ENCODE measurements around the gene KRTAP10-12. TPM values are rescaled to one million over a fixed set of nuclear protein-coding genes. Genes with fewer than 3 reads are reported as not detected.

The KRTAP10-12 gene
- total and polyA plus RNA-seq, 2 of the 13 experiments (the other 11 are each of a cell fraction or from before 2014, with no cell fraction given): not detected

DNA sequence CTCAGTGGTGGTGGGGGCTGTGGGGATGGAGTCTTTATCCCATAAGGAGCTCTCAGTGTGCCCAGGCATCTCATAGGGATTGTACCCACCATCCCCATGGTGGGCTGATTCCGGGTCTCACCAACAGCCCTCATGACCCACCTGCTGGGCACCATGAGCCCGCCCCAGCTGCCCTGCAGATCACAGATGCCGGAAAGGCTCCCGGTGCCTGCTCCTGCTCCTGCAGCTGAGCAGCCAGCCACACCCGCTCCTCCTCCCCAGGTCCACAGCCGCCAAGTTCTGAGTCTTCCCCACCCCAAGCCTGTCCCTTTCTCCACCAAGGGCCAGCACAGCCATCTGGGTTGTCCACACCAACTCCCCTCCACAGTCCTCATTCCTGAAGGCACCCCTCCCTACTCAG is 29.9 kb downstream of the KRTAP10-12 start:
- TF ChIP-seq ZNF230 (CRISPR knock-in tag; IDR thresholded peaks at IDR 0.05): no peak
- TF ChIP-seq RFX1 (IDR thresholded peaks at IDR 0.05): no peak
- TF ChIP-seq RBM39 (IDR thresholded peaks at IDR 0.05; ENCODE audit: low read depth, low read length, poor library complexity, severe bottlenecking): no peak
- no peak for TF ChIP-seq PCBP1 (IDR thresholded peaks at IDR 0.05; ENCODE audit: borderline replicate concordance, low read depth, low read length)
- TF ChIP-seq, protein P1, sequence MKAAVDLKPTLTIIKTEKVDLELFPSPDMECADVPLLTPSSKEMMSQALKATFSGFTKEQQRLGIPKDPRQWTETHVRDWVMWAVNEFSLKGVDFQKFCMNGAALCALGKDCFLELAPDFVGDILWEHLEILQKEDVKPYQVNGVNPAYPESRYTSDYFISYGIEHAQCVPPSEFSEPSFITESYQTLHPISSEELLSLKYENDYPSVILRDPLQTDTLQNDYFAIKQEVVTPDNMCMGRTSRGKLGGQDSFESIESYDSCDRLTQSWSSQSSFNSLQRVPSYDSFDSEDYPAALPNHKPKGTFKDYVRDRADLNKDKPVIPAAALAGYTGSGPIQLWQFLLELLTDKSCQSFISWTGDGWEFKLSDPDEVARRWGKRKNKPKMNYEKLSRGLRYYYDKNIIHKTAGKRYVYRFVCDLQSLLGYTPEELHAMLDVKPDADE (CRISPR knock-in tag; IDR thresholded peaks at IDR 0.05): no peak
- no peak for TF ChIP-seq MAFG (CRISPR knock-in tag; IDR thresholded peaks at IDR 0.05)
- TF ChIP-seq ZNF350 (CRISPR knock-in tag; IDR thresholded peaks at IDR 0.05; ENCODE audit: borderline replicate concordance, low read depth): no peak
- DNase-seq (ENCODE audit: low spot score): no peak
- FAIRE-seq: no peak
- Histone ChIP-seq H3K9ac (ENCODE audit: insufficient read depth, low read depth, low read length) (no peak overlapping the region), H3K36me3 (replicated peaks in 1 of 2; ENCODE audit: control insufficient read depth in 1 of 2, insufficient read depth in 2 of 2, low read length in 2 of 2) (no peaks in the 10 kb centered on the region), H4K20me1 (ENCODE audit: insufficient read depth, low read length) (no peaks in the 10 kb centered on the region), H3K9me3 (ENCODE audit: low read length) (no peaks in the 10 kb centered on the region), H3K27ac (ENCODE audit: extremely low read length, insufficient read depth, low read length) (no peak overlapping the region), H2AFZ (ENCODE audit: low read length) (no peak overlapping the region), H3K4me1 (ENCODE audit: insufficient read depth, low read length) (peaks cover 19% of the 10 kb centered on the region), H3K4me2 (ENCODE audit: low read depth, low read length) (no peak overlapping the region), H3K4me3 (replicated peaks in 1 of 3; ENCODE audit: insufficient read depth in 1 of 3, low read depth in 2 of 3, low read length in 3 of 3) (no peak overlapping the region), H3K27me3 (ENCODE audit: control insufficient read depth in 1 of 2, insufficient read depth in 2 of 2, low read length in 2 of 2) (peaks cover 0 to 37% of the 10 kb centered on the region in 2 experiments; a peak in 3 of 5 replicates), H3K79me2 (ENCODE audit: insufficient read depth, low read length) (no peaks in the 10 kb centered on the region)
- no peak for ATAC-seq
- in situ Hi-C loops (cut with HindIII; ENCODE audit: extremely low pct_ligation_motif_present, low pct_unique_long_range_greater_than_20kb) (no loop called here), intact Hi-C loops (cut with micrococcal nuclease; ENCODE audit: unreplicated experiment) (no loop called here)
- BruUV-seq (replicated peaks): no TSS peak
- 0% methylated on average over 1 of the region's 6 CpGs for WGBS (ENCODE audit: low lambda C conversion rate)
- ChIA-PET CTCF (ENCODE audit: low intra/inter-chr PET ratio, low total read pairs) (no interaction called here), POLR2A (no interaction called here)

DNA sequence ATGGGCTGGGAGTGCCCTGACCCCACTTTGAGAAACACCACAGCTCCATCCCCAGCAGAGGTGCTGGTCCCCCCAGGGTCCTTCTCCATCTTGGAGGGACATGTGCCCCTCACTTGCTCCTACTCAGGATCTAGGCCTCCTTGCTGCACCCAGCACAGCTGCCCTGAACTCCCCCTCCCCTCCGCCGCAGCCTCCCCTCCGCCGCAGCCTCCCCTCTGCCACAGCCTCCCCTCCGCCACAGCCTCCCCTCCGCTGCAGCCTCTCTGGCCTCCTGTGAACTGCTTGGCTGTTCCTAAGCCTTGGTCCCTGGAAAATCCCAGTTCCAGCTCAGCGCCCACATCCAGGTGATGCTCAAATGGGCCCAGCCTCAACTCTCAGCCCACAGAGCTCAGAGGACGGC is 30.3 kb downstream of the KRTAP10-12 start:
- no peaks in the 10 kb centered on the region for H4K20me1 ChIP-seq (ENCODE audit: insufficient read depth, low read length)
- no TSS peak for BruUV-seq (replicated peaks)
- no peak overlapping the region for H3K9ac ChIP-seq (ENCODE audit: insufficient read depth, low read depth, low read length)
- in situ Hi-C loops (cut with HindIII; ENCODE audit: extremely low pct_ligation_motif_present, low pct_unique_long_range_greater_than_20kb): no loop called here
- peaks cover 23% of the 10 kb centered on the region for H3K4me1 ChIP-seq (ENCODE audit: insufficient read depth, low read length)
- no peaks in the 10 kb centered on the region for H3K79me2 ChIP-seq (ENCODE audit: insufficient read depth, low read length)
- H2AFZ ChIP-seq (ENCODE audit: low read length): no peak overlapping the region
- CTCF ChIA-PET (ENCODE audit: low intra/inter-chr PET ratio, low total read pairs): no interaction called here
- intact Hi-C loops (cut with micrococcal nuclease; ENCODE audit: unreplicated experiment): no loop called here
- FAIRE-seq (no peak), DNase-seq (ENCODE audit: low spot score) (no peak), ATAC-seq (no peak)
- POLR2A ChIA-PET: no interaction called here
- no peaks in the 10 kb centered on the region for H3K9me3 ChIP-seq (ENCODE audit: low read length)
- H3K27ac ChIP-seq (ENCODE audit: extremely low read length, insufficient read depth, low read length): no peak overlapping the region
- H3K4me2 ChIP-seq (ENCODE audit: low read depth, low read length): no peak overlapping the region
- 86% methylated on average over 7 of the region's 8 CpGs for WGBS (ENCODE audit: low lambda C conversion rate)
- peaks cover 0 to 41% of the 10 kb centered on the region in 2 experiments; a peak in 3 of 5 replicates for H3K27me3 ChIP-seq (ENCODE audit: control insufficient read depth in 1 of 2, insufficient read depth in 2 of 2, low read length in 2 of 2)
- H3K36me3 ChIP-seq (replicated peaks in 1 of 2; ENCODE audit: control insufficient read depth in 1 of 2, insufficient read depth in 2 of 2, low read length in 2 of 2): no peaks in the 10 kb centered on the region
- H3K4me3 ChIP-seq (replicated peaks in 1 of 3; ENCODE audit: insufficient read depth in 1 of 3, low read depth in 2 of 3, low read length in 3 of 3): no peak overlapping the region
- TF ChIP-seq NFKB2 (CRISPR knock-in tag; IDR thresholded peaks at IDR 0.05; ENCODE audit: borderline replicate concordance): no peak
- no peak for TF ChIP-seq ARNT2 (CRISPR knock-in tag; IDR thresholded peaks at IDR 0.05; ENCODE audit: low read depth)
- TF ChIP-seq POLR2G (IDR thresholded peaks at IDR 0.05; ENCODE audit: low read depth, low read length): no peak
- TF ChIP-seq, protein P2, sequence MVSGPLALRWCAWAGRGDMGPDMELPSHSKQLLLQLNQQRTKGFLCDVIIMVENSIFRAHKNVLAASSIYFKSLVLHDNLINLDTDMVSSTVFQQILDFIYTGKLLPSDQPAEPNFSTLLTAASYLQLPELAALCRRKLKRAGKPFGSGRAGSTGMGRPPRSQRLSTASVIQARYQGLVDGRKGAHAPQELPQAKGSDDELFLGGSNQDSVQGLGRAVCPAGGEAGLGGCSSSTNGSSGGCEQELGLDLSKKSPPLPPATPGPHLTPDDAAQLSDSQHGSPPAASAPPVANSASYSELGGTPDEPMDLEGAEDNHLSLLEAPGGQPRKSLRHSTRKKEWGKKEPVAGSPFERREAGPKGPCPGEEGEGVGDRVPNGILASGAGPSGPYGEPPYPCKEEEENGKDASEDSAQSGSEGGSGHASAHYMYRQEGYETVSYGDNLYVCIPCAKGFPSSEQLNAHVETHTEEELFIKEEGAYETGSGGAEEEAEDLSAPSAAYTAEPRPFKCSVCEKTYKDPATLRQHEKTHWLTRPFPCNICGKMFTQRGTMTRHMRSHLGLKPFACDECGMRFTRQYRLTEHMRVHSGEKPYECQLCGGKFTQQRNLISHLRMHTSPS (CRISPR knock-in tag; IDR thresholded peaks at IDR 0.05; ENCODE audit: low read depth): no peak
- no peak for TF ChIP-seq KLF15 (CRISPR knock-in tag; IDR thresholded peaks at IDR 0.05; ENCODE audit: borderline replicate concordance)
- no peak for TF ChIP-seq SIN3A (IDR thresholded peaks at IDR 0.05; ENCODE audit: borderline replicate concordance, low read depth, low read length)
- no peak for TF ChIP-seq ZNF747 (CRISPR knock-in tag; IDR thresholded peaks at IDR 0.05; ENCODE audit: borderline replicate concordance)
- TF ChIP-seq ZBTB8A (CRISPR knock-in tag; IDR thresholded peaks at IDR 0.05; ENCODE audit: borderline replicate concordance, low read depth): no peak
- no peak for TF ChIP-seq ZNF260 (CRISPR knock-in tag; IDR thresholded peaks at IDR 0.05; ENCODE audit: borderline replicate concordance, low read depth)
- no peak for TF ChIP-seq ZNF652 (CRISPR knock-in tag; IDR thresholded peaks at IDR 0.05; ENCODE audit: borderline replicate concordance, low read depth)
